ENCODE data around the gene WFDC8. TPM values are rescaled to one million over a fixed set of nuclear protein-coding genes. Genes with fewer than 3 reads are reported as not detected.
"Not testable (repeated sequence)": the region's sequence is repeated elsewhere in the genome, so short reads cannot be mapped to it uniquely, and the experiment has no call there.

WFDC8 gene
- total and polyA plus RNA-seq, 9 donors = 0.23 TPM; not detected in 8

GRCh38 chr20:45592574-45593189 lies 13.6 kb upstream of the WFDC8 start:
- no peak overlapping the region for H3K4me3 ChIP-seq
- intact Hi-C loops (cut with DNase I) = no loop called here
- TF ChIP-seq CTCF (IDR thresholded peaks at IDR 0.05) (no peak), EP300 (IDR thresholded peaks at IDR 0.05) (no peak), POLR2A (IDR thresholded peaks at IDR 0.05) (no peak)
- no peak for DNase-seq
- H3K27me3 ChIP-seq = no peaks in the 10 kb centered on the region
- peaks cover 0 to 6% of the 10 kb centered on the region in 2 donors for H3K9me3 ChIP-seq
- H3K36me3 ChIP-seq = no peaks in the 10 kb centered on the region
- H3K4me1 ChIP-seq (ENCODE audit: insufficient read depth) = no peaks in the 10 kb centered on the region
- H3K27ac ChIP-seq = no peak overlapping the region
- 54 to 64% (median 60%) methylated on average over 5 of the region's 5 CpGs for WGBS, 3 donors

- intact Hi-C loops (cut with DNase I) = no loop called here
- Histone ChIP-seq H3K4me1 (ENCODE audit: insufficient read depth) (no peaks in the 10 kb centered on the region), H3K27me3 (no peaks in the 10 kb centered on the region), H3K9me3 (peaks cover 0 to 6% of the 10 kb centered on the region in 2 donors), H3K27ac (no peak overlapping the region), H3K4me3 (no peak overlapping the region), H3K36me3 (no peaks in the 10 kb centered on the region)
- 4 to 21% (median 8%) methylated on average over 1 of the region's 1 CpG for WGBS, 3 donors
- DNase-seq = no peak
- TF ChIP-seq EP300 (IDR thresholded peaks at IDR 0.05) (no peak), POLR2A (IDR thresholded peaks at IDR 0.05) (no peak), CTCF (IDR thresholded peaks at IDR 0.05) (no peak)
These were observed 10.6 kb upstream of the WFDC8 start for GRCh38 chr20:45589725-45590124.

GRCh38 chr20:45588800-45589199 lies 9.7 kb upstream of the WFDC8 start:
- intact Hi-C loops (cut with DNase I) = no loop called here
- Histone ChIP-seq H3K4me1 (ENCODE audit: insufficient read depth) (no peaks in the 10 kb centered on the region), H3K4me3 (no peak overlapping the region), H3K27me3 (no peaks in the 10 kb centered on the region), H3K9me3 (peaks cover 0 to 6% of the 10 kb centered on the region in 2 donors), H3K36me3 (no peaks in the 10 kb centered on the region), H3K27ac (no peak overlapping the region)
- WGBS, 3 donors = 68 to 74% (median 71%) methylated on average over 2 of the region's 2 CpGs
- no peak for DNase-seq
- no peak for TF ChIP-seq EP300 (IDR thresholded peaks at IDR 0.05)
- TF ChIP-seq POLR2A (IDR thresholded peaks at IDR 0.05) = no peak
- no peak for TF ChIP-seq CTCF (IDR thresholded peaks at IDR 0.05)

GRCh38 chr20:45585986-45586385 lies 6.9 kb upstream of the WFDC8 start:
- 80 to 83% (median 81%) methylated on average over 5 of the region's 5 CpGs for WGBS, 3 donors
- DNase-seq; intact Hi-C loops (cut with DNase I): not testable (repeated sequence)

GRCh38 chr20:45584294-45584693 lies 5.2 kb upstream of the WFDC8 start:
- H3K4me3 ChIP-seq; H3K36me3 ChIP-seq; DNase-seq; H3K27me3 ChIP-seq; H3K27ac ChIP-seq; intact Hi-C loops (cut with DNase I); H3K9me3 ChIP-seq; H3K4me1 ChIP-seq (ENCODE audit: insufficient read depth): not testable (repeated sequence)
- 67 to 75% (median 71%) methylated on average over 5 of the region's 5 CpGs for WGBS, 3 donors

More at GRCh38 chr20:45585986-45586385, 6.9 kb upstream of the WFDC8 start:
- H3K36me3 ChIP-seq; H3K4me1 ChIP-seq (ENCODE audit: insufficient read depth); H3K9me3 ChIP-seq; H3K4me3 ChIP-seq; H3K27ac ChIP-seq; H3K27me3 ChIP-seq: not testable (repeated sequence)

All from ovary (tissue), 9 donors.